HG03460 (cell line): ENCODE results near the gene TJP3.
A peak's percentile ranks its signal among the peaks of the same experiment; 100 is the strongest.
"Not testable (repeated sequence)": the region's sequence is repeated elsewhere in the genome, so short reads cannot be mapped to it uniquely, and the experiment has no call there.

Experiments used
- ATAC-seq: cut with Tn5 transposase; IDR thresholded peaks from one replicate; pipeline ENCODE4 v1.9.1; 2021; ENCODE audit not compliant: unreplicated experiment

The TJP3 gene

GRCh38 chr19:3738477-3739220 is 30.5 kb downstream of the TJP3 start:
- ATAC-seq, result no peak

GRCh38 chr19:3740431-3740830 is 32.2 kb downstream of the TJP3 start:
- no peak for ATAC-seq

- ATAC-seq, result no peak
Observed at GRCh38 chr19:3743486-3743885, 35.3 kb downstream of the TJP3 start.

GRCh38 chr19:3745363-3746045 is 37.3 kb downstream of the TJP3 start:
- ATAC-seq, result no peak

DNA sequence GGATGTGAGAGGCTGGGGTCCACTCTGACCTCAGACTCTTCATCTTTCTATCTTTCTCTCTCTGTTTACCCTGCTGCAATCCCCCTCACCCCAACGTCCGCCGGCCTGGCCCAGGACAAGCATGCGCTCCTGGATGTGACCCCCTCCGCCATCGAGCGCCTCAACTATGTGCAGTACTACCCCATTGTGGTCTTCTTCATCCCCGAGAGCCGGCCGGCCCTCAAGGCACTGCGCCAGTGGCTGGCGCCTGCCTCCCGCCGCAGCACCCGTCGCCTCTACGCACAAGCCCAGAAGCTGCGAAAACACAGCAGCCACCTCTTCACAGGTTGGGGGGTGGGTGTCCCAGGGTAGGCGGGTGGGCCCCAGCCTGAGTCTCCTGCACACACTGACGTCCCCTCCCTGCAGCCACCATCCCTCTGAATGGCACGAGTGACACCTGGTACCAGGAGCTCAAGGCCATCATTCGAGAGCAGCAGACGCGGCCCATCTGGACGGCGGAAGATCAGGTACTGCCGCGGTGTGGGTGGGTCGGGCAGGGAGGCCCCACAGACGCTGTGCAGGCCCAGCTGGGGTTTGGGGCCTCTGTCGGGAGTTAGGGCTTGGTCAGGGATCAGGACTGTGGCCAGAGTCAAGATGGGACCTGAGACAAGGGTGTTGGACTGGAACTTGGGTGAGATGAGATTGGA is 38.3 kb downstream of the TJP3 start:
- no peak for ATAC-seq

DNA sequence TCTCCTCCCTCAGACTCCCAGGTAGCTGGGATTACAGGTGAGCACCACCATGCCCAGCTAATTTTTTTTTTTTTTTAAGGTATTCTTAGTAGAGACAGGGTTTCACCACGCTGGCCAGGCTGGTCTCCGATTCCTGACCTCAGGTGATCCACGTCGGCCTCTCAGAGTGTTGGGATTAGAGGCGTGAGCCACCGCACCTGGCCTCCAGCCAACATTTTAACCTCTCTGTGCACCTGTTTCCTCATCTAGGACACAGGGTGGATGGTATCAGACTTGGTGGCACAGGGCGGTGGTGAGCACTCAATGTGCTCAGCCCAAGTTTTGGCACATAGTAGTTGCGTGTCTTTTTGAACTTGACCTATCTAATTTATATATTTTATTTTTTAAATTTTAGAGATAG is 40.8 kb downstream of the TJP3 start:
- ATAC-seq, result no peak

DNA sequence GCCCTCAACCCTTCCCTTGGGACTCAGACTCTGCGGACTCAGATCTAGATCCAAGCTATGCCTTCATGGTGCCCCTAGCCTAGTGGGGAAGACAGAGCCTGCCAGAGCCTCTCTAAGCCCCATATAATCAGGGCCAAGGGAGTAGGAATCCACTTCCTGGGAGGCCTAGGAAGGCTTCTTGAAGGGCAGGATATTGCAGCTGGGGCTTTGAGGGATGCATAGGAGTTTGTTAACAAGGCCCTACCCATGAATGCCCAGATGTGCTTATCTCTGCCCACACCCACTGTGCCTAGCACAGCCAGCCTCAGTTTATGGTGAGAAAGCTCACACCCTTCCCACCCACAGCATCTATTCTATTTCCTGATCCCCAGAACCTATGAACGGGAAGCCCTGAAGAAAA is 42.0 kb downstream of the TJP3 start:
- no peak for ATAC-seq

- no peak for ATAC-seq
Observed at GRCh38 chr19:3751236-3751635, 43.1 kb downstream of the TJP3 start.

GRCh38 chr19:3752492-3752891 is 44.3 kb downstream of the TJP3 start:
- ATAC-seq, result no peak

- ATAC-seq, result no peak
Observed at GRCh38 chr19:3753631-3754410, 45.6 kb downstream of the TJP3 start.

DNA sequence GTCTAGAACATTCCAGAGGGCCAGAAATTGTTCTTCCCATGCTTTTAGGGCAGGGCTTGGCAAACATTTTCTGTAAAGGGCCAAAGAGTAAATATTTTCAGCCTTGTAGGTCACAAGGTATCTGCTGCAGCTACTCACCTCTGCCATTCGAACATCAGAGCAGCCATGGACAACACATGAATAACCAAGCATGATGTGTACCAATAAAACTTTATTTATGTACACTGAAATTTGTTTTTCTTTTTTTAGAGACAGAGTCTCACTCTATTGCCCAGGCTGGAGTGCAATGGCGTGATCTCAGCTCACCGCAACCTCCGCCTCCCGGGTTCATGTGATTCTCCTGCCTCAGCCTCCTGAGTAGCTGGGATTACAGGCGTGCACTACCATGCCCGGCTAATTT is 49.5 kb downstream of the TJP3 start:
- not testable (repeated sequence) for ATAC-seq

DNA sequence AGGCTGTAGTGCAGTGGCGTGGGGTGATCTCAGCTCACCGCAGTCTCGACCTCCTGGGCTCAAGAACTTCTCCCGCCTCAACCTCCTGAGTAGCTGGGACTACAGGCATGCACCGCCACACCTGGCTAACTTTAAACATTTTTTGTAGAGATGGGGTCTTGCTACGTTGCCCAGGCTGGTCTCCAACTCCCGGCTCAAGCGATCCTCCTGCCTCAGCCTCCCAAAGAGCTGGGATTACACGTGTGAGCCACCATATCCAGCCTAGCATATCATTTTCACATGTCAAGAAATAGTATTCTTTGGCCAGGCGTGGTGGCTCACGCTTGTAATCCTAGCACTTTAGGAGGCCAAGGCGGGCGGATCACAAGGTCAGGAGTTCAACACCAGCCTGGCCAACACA is 50.1 kb downstream of the TJP3 start:
- ATAC-seq, result not testable (repeated sequence)

DNA sequence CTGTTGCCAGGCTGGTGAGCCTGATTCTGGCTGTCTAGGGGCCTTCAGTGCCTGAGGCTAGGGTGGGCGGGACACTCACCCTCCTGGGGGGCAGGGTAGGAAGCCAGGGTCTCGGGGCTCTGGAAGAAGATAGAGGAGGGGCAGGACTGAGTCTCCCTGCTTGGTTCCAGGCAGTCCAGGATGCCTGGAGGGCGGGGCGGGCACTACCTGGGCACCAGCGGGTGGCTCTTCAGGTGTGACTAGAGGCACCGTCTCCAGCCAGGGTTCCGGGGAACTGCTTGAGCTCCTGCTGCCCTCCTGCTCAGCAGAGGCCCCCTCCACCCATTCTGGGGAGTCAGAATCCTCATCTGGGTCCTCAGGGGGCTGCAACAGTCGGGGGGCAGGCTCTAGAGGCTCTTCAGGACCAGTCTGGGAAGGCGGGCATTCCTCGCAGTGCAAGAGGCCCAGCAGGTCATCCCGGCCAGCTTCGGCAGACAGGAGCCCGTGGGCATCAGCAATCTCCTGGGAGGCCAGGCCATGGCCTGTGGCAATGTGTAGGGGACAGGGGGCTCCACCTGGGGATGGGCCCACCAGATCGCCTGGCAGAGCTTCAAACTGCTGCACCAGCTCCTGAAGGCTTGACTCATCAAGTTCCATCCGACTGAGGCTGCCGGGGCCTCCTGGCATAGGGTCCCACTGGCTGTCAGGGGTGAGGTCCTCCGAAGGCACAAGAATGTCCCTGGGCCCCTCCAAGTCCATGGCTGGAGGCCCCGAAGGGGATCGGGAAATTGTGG is 51.5 kb downstream of the TJP3 start:
- no peak for ATAC-seq

DNA sequence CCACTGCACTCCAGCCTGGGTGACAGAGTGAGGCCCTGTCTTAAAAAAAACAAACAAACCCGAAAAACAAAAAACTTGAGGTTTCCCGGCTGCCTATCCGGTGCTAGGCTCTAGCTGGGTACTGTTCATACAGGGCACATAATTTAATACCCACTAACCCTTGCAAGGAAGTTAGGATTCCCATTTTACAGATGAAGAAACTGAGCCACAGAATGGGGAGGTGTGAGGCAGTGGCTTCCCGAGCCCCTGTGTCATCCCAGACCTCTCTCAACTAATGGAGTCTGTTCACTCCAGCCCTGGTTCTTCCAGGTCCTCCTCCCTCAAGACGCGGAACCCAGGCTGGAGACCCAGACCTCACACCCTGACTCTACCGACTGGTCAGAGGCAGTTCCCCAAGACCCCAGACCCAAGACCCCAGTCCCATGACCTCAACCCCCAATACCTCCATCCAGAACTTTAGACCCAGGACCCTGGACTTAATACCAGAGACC is 52.7 kb downstream of the TJP3 start:
- no peak for ATAC-seq

DNA sequence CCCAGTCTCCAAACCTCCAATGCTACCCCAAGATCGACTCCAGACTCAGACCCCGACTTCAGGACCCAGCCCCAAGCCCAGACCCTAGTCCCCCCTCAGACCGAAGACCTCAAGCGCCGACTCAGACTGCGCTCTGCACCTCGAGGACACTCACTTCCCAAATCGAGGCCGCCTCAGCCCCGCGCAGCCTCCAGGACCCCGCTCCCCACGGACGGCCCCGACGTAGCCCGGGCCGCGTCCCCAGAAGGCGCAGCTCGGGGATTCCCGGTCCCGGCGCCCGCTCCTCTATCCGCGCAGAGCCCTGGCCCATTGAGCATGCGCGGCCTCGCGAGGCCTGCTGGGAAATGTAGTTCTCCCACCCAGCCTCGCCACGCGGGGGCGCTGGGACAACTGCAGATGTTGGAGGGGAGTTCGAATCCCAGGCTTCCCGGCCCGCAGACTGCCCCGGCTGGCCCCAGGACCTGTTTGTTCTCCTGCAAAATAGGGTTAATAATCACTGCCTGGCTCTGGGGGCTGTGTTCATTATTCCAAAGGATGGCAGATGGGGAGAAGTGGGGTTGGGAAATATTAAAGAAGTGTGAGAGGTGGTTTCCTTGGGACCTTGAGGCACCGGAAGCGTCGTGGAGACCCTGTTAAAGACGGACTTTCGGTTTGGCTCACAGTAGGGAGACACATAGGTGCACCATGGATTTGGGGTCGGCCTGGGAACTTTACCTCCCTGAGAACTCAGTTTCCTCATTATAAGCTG is 53.4 kb downstream of the TJP3 start, which contains the start of gene APBA3:
Gene APBA3, minus strand, starts transcription at position 311 of the 748 bp plus-strand sequence. CDS start 1,428 bp downstream, outside the sequence.
- ATAC-seq, result no peak

DNA sequence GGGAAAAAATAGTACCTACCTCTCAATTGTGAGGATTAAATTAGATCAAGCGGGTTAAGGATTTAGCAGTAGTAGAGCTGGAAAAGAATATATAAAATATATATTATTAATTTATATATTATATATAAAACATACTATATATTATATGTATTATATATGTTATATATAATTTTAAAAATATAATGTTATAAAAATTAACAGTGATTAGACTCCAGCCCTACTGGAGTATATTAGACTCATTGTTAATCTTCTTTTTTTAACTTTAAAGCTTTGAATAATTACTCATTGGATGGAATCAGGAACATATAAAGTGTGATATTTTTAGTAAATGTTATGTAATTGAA is 53.9 kb downstream of the TJP3 start:
- ATAC-seq, result no peak

- peak; percentile 60 for ATAC-seq
Observed at GRCh38 chr19:3762501-3763459, 54.6 kb downstream of the TJP3 start, which contains the start of gene MRPL54. Gene MRPL54, plus strand, starts transcription at chr19:3762682. Its CDS starts 19 bp downstream, at chr19:3762701.

DNA sequence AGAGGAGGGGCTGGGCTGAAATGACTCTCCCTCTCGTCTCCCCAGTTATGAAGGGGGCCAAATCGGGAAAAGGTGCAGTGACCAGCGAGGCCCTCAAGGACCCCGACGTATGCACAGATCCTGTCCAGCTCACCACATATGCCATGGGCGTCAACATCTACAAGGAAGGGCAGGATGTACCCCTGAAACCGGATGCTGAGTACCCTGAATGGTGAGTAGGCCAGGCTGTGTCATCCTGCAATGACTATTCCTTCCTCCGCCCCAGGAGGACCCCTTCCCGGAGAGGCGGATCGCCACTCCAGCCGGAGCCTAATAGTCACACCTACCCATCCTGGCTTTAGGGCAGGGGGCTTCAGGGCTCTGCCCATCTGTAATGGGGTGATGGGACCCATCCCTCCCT is 56.9 kb downstream of the TJP3 start:
- ATAC-seq, result no peak
